Colonic mucosa (tissue), 4 donors: ENCODE results near the gene MEX3B. TPM values are rescaled to one million over a fixed set of nuclear protein-coding genes. Genes with fewer than 3 reads are reported as not detected.

Experiments
- DNase-seq: peaks from one replicate; pipeline ENCODE4 v3.0.0-alpha.2; 2020
- H3K27ac ChIP-seq: fragments of 200-600 bp; one replicate; pipeline ENCODE4 v1.8.0; 2021
- H3K27me3 ChIP-seq: fragments of 200-600 bp; one replicate; pipeline ENCODE4 v1.8.0; 2021
- H3K36me3 ChIP-seq: fragments of 200-600 bp; one replicate; pipeline ENCODE4 v1.8.0; 2021
- H3K4me1 ChIP-seq: fragments of 200-600 bp; one replicate; pipeline ENCODE4 v1.8.0; 2021; ENCODE audit warnings: mild to moderate bottlenecking
- H3K4me3 ChIP-seq: fragments of 200-600 bp; one replicate; pipeline ENCODE4 v1.8.0; 2021
- H3K9ac ChIP-seq, 2 donors: one replicate each; pipeline ENCODE4 v1.7.0; 2013; ENCODE audit warnings: control low read depth in 2 of 2, low read depth in 2 of 2, low read length in 2 of 2
- H3K9me3 ChIP-seq: fragments of 200-600 bp; one replicate; pipeline ENCODE4 v1.8.0; 2021
- intact Hi-C: fragments of 100-400 bp; cut with DNase I; formaldehyde crosslinking; loops from one replicate; pipeline ENCODE4 v1.14.1; 2022
- total RNA-seq, 2 donors: library from RNA; stranded (reverse); fragmentation: NEBNext Ultra II Directional in 1 of 2; extraction: Animal tissue kit (Norgen Biotek cat#: 25700) in 1 of 2; gene quantifications; one replicate each; pipeline ENCODE4 v1.2.1, GENCODE V29; 2021
- TF ChIP-seq, protein P1 (sequence below): fragments of 200-600 bp; IDR thresholded peaks from one replicate; pipeline ENCODE4 v1.8.0; 2022; ENCODE audit warnings: antibody characterized with exemption, mild to moderate bottlenecking
- donor health status: healthy.
- donor health status: DM: no; HTN: no; CAD: no.
- donor health status: DM: no; HTN: no; CAD: no.

MEX3B gene
- total RNA-seq, 2 donors from 2014 or later: 0.72 to 1.1 TPM

DNA sequence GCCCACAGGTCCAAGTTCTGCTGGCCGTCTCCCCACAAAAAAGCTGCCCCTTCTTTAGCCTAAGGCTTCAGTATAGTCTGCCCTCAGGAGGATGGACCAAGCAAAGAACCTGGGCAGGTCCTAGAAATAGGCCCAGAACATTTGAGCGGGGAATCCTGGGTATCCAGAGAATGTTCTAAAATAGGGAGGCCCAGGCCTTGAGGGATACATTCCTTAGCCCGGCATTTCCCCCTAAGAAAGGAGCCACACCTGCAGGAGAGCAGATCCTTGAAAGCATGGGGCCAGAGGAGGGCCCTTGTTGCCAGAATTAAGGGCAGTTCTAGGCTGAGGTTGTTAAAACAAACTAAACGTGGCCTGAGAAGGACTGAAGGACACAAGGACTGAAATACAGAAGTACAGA lies 20.6 kb upstream of the MEX3B start:
- Histone ChIP-seq H3K27me3 (peaks cover under 1% of the 10 kb centered on the region), H3K36me3 (no peaks in the 10 kb centered on the region), H3K9ac (no peak overlapping the region), H3K4me3 (no peak overlapping the region), H3K27ac (no peak overlapping the region), H3K4me1 (no peaks in the 10 kb centered on the region), H3K9me3 (no peaks in the 10 kb centered on the region)
- TF ChIP-seq, protein P1, sequence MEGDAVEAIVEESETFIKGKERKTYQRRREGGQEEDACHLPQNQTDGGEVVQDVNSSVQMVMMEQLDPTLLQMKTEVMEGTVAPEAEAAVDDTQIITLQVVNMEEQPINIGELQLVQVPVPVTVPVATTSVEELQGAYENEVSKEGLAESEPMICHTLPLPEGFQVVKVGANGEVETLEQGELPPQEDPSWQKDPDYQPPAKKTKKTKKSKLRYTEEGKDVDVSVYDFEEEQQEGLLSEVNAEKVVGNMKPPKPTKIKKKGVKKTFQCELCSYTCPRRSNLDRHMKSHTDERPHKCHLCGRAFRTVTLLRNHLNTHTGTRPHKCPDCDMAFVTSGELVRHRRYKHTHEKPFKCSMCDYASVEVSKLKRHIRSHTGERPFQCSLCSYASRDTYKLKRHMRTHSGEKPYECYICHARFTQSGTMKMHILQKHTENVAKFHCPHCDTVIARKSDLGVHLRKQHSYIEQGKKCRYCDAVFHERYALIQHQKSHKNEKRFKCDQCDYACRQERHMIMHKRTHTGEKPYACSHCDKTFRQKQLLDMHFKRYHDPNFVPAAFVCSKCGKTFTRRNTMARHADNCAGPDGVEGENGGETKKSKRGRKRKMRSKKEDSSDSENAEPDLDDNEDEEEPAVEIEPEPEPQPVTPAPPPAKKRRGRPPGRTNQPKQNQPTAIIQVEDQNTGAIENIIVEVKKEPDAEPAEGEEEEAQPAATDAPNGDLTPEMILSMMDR: no peak
- no peak for DNase-seq
- intact Hi-C loops: no loop called here

DNA sequence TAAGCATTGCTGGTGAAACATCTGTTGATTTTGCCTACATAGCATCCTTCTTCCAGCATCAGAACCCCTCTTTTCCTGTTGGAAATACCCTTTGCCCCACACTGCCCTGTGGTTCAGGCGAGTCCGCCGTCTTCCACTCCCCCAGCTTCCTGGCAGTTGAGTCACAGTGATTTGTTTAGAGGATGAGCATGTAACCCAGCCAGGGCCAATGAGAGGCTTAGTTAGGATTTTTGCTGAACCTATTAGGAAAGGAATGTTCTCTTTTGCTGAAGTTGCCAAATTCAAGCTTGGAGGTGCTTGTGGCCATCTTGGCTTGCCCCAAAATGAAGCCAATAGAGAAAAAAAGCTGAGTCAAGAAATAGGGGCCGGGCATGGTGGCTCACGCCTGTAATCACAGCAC lies 19.0 kb upstream of the MEX3B start:
- H3K27me3 ChIP-seq: peaks cover 3% of the 10 kb centered on the region

GRCh38 chr15:82062479-82063454 lies 16.9 kb upstream of the MEX3B start:
- intact Hi-C loops: no loop called here
- Histone ChIP-seq H3K4me1 (no peaks in the 10 kb centered on the region), H3K4me3 (no peak overlapping the region), H3K9ac (no peak overlapping the region), H3K27ac (no peak overlapping the region), H3K9me3 (no peaks in the 10 kb centered on the region), H3K27me3 (peaks cover 6% of the 10 kb centered on the region), H3K36me3 (no peaks in the 10 kb centered on the region)
- DNase-seq: no peak
- TF ChIP-seq, protein P1: no peak

More for the DNA sequence above, 19.0 kb upstream of the MEX3B start:
- H3K27ac ChIP-seq: no peak overlapping the region
- no peaks in the 10 kb centered on the region for H3K4me1 ChIP-seq
- H3K9ac ChIP-seq: no peak overlapping the region
- no peak for DNase-seq
- TF ChIP-seq, protein P1: no peak
- no peaks in the 10 kb centered on the region for H3K36me3 ChIP-seq
- intact Hi-C loops: no loop called here
- no peak overlapping the region for H3K4me3 ChIP-seq
- no peaks in the 10 kb centered on the region for H3K9me3 ChIP-seq

GRCh38 chr15:82060817-82061216 lies 15.0 kb upstream of the MEX3B start:
- Histone ChIP-seq H3K4me3 (no peak overlapping the region), H3K36me3 (no peaks in the 10 kb centered on the region), H3K4me1 (no peaks in the 10 kb centered on the region), H3K9ac (no peak overlapping the region), H3K9me3 (no peaks in the 10 kb centered on the region), H3K27me3 (peaks cover 6% of the 10 kb centered on the region), H3K27ac (no peak overlapping the region)
- intact Hi-C loops: no loop called here
- DNase-seq: no peak
- TF ChIP-seq, protein P1: no peak

DNA sequence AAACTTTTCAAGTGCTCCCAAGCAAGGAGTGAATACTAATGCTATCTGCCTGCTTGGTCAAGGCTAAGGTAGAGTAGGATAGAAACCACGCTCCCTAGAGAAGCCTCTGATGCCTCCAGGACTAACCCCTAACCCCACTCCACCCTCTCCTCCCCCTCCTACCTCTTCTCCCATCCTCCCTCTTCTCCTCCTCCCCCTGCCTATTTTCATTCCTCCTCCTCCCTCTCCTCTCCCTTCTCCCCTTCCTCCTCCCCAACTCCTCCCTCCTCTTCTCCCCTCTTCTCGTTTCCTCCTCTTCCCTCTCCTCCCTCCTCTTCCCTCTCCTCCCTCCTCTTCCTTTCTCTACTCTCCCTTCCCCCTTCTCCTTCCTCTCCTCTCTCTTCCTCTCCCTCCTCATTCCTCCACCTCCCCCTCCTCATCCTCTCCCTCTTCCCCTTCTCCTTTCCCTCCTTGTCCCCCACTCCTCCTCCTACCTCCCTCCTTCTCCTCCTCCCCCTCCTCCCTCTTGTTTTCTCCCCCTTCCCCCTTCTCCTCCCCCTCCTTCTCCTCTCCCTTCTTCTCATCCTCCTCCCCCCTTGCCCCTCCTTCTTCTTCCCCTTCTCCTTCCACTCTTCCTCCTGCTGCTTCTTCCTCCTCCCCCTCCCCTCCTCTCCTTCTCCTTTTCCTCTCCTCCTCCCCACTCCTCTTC lies 12.8 kb upstream of the MEX3B start:
- no peaks in the 10 kb centered on the region for H3K9me3 ChIP-seq
- H3K36me3 ChIP-seq: no peaks in the 10 kb centered on the region
- H3K27me3 ChIP-seq: peaks cover 6% of the 10 kb centered on the region
- H3K4me3 ChIP-seq: no peak overlapping the region
- H3K4me1 ChIP-seq: no peaks in the 10 kb centered on the region
- TF ChIP-seq, protein P1: no peak
- no peak overlapping the region for H3K9ac ChIP-seq
- H3K27ac ChIP-seq: no peak overlapping the region
- no peak for DNase-seq
- intact Hi-C loops: no loop called here
